Measurements from ENCODE around the gene HARS1. TPM values are rescaled to one million over a fixed set of nuclear protein-coding genes. Genes with fewer than 3 reads are reported as not detected.

The HARS1 gene
- total RNA-seq, 3 donors from 2014 or later = 43.2 to 53.7 (median 53.1) TPM

GRCh38 chr5:140696891-140697492 is 5.8 kb upstream of the HARS1 start:
- peaks cover 15% of the 10 kb centered on the region for H3K36me3 ChIP-seq

GRCh38 chr5:140694276-140694675 is 3.1 kb upstream of the HARS1 start:
- DNase-seq (ENCODE audit: low spot score in 2 of 2) = no peak
- Histone ChIP-seq H3K36me3 (peaks cover 15% of the 10 kb centered on the region), H3K9me3 (no peaks in the 10 kb centered on the region), H3K27ac (no peak overlapping the region), H3K4me1 (peaks cover 0 to 12% of the 10 kb centered on the region in 2 donors), H3K4me3 (no peak overlapping the region), H3K27me3 (no peaks in the 10 kb centered on the region)
- TF ChIP-seq CTCF (IDR thresholded peaks at IDR 0.05) = no peak
- no peak for TF ChIP-seq POLR2AphosphoS5 (IDR thresholded peaks at IDR 0.05)
- TF ChIP-seq POLR2A (IDR thresholded peaks at IDR 0.05) = no peak
- intact Hi-C loops (cut with DNase I; ENCODE audit: low total_unique reads) = no loop called here

More at GRCh38 chr5:140696891-140697492, 5.8 kb upstream of the HARS1 start:
- Histone ChIP-seq H3K4me3 (no peak overlapping the region), H3K27ac (no peak overlapping the region), H3K4me1 (peaks cover 0 to 15% of the 10 kb centered on the region in 2 donors), H3K27me3 (no peaks in the 10 kb centered on the region), H3K9me3 (no peaks in the 10 kb centered on the region)
- intact Hi-C loops (cut with DNase I; ENCODE audit: low total_unique reads) = no loop called here
- DNase-seq (ENCODE audit: low spot score in 2 of 2) = no peak
- no peak for TF ChIP-seq POLR2AphosphoS5 (IDR thresholded peaks at IDR 0.05)
- TF ChIP-seq POLR2A (IDR thresholded peaks at IDR 0.05) = no peak
- TF ChIP-seq CTCF (IDR thresholded peaks at IDR 0.05) = no peak

GRCh38 chr5:140690376-140690932 is 716 bp downstream of the HARS1 start:
- Histone ChIP-seq H3K27ac (peak overlapping the region; percentile 87 to 91), H3K4me3 (peak overlapping the region; percentile 85 to 92 (median 86)), H3K27me3 (no peaks in the 10 kb centered on the region), H3K4me1 (peaks cover 0 to 12% of the 10 kb centered on the region in 2 donors), H3K9me3 (no peaks in the 10 kb centered on the region), H3K36me3 (no peaks in the 10 kb centered on the region)
- TF ChIP-seq CTCF (IDR thresholded peaks at IDR 0.05) (no peak), POLR2AphosphoS5 (IDR thresholded peaks at IDR 0.05) (no peak), POLR2A (IDR thresholded peaks at IDR 0.05) (no peak)
- intact Hi-C loops (cut with DNase I; ENCODE audit: low total_unique reads) = no loop called here
- no peak for DNase-seq (ENCODE audit: low spot score in 2 of 2)

GRCh38 chr5:140678993-140679392 is 12.2 kb downstream of the HARS1 start:
- Histone ChIP-seq H3K4me1 (no peaks in the 10 kb centered on the region), H3K4me3 (no peak overlapping the region), H3K9me3 (no peaks in the 10 kb centered on the region), H3K27me3 (no peaks in the 10 kb centered on the region), H3K27ac (no peak overlapping the region), H3K36me3 (peaks cover 13% of the 10 kb centered on the region)
- TF ChIP-seq POLR2A (IDR thresholded peaks at IDR 0.05) (no peak), CTCF (IDR thresholded peaks at IDR 0.05) (no peak), POLR2AphosphoS5 (IDR thresholded peaks at IDR 0.05) (no peak)
- intact Hi-C loops (cut with DNase I; ENCODE audit: low total_unique reads) = no loop called here
- no peak for DNase-seq (ENCODE audit: low spot score in 2 of 2)

GRCh38 chr5:140677947-140678346 is 13.2 kb downstream of the HARS1 start:
- Histone ChIP-seq H3K27me3 (no peaks in the 10 kb centered on the region), H3K27ac (no peak overlapping the region), H3K4me1 (no peaks in the 10 kb centered on the region), H3K9me3 (no peaks in the 10 kb centered on the region), H3K4me3 (no peak overlapping the region), H3K36me3 (peaks cover 13% of the 10 kb centered on the region)
- intact Hi-C loops (cut with DNase I; ENCODE audit: low total_unique reads) = no loop called here
- no peak for DNase-seq (ENCODE audit: low spot score in 2 of 2)
- no peak for TF ChIP-seq POLR2AphosphoS5 (IDR thresholded peaks at IDR 0.05)
- no peak for TF ChIP-seq POLR2A (IDR thresholded peaks at IDR 0.05)
- TF ChIP-seq CTCF (IDR thresholded peaks at IDR 0.05) = no peak

Measured in breast epithelium (tissue), 4 donors.